Type B pancreatic cell (in vitro differentiated cells): ENCODE measurements around the gene CEP112. TPM values are rescaled to one million over a fixed set of nuclear protein-coding genes. Genes with fewer than 3 reads are reported as not detected.
"Not testable (repeated sequence)": the region's sequence is repeated elsewhere in the genome, so short reads cannot be mapped to it uniquely, and the experiment has no call there.

Experiments
- DNase-seq: peaks from one replicate; pipeline ENCODE4 v3.0.0; 2021; ENCODE audit warnings: mixed read lengths; ENCODE audit not compliant: unreplicated experiment; ENCODE audit errors: extremely low spot score
- H3K27ac Mint-ChIP-seq: 2 replicates; pipeline ENCODE4 v1.8.0; 2021; ENCODE audit warnings: mild to moderate bottlenecking, mixed read lengths
- H3K27me3 Mint-ChIP-seq: 2 replicates; pipeline ENCODE4 v1.8.0; 2021; ENCODE audit warnings: mixed read lengths
- H3K36me3 Mint-ChIP-seq: 2 replicates; pipeline ENCODE4 v1.8.0; 2021; ENCODE audit warnings: mixed read lengths
- H3K4me1 Mint-ChIP-seq: one replicate; pipeline ENCODE4 v1.8.0; 2021; ENCODE audit warnings: mixed read lengths; ENCODE audit not compliant: unreplicated experiment
- H3K4me3 Mint-ChIP-seq: 2 replicates; pipeline ENCODE4 v1.8.0; 2021; ENCODE audit warnings: mild to moderate bottlenecking, mixed read lengths
- H3K9me3 Mint-ChIP-seq: 2 replicates; pipeline ENCODE4 v1.8.0; 2021; ENCODE audit warnings: mixed read lengths
- CTCF ChIP-seq: fragments of 200-600 bp; sonication (generic); conservative IDR thresholded peaks from 2 replicates; pipeline ENCODE4 v1.5.0; 2021; ENCODE audit warnings: antibody characterized with exemption, mild to moderate bottlenecking
- total RNA-seq: library from RNA; stranded (reverse); gene quantifications from 2 replicates; pipeline ENCODE4 v1.2.1, GENCODE V29; 2021; ENCODE audit warnings: low replicate concordance

Gene CEP112
- total RNA-seq, 1 donor from 2014 or later, result 18.0 TPM

GRCh38 chr17:65787503-65787902, 404.4 kb downstream of the CEP112 start:
- Mint-ChIP-seq H3K4me1 (peaks cover 9% of the 10 kb centered on the region), H3K36me3 (peaks cover 7% of the 10 kb centered on the region), H3K27me3 (no peaks in the 10 kb centered on the region), H3K9me3 (peaks cover 5% of the 10 kb centered on the region), H3K27ac (no peak overlapping the region), H3K4me3 (no peak overlapping the region)
- no peak for DNase-seq
- no peak for TF ChIP-seq CTCF

- peaks cover 7% of the 10 kb centered on the region for H3K36me3 Mint-ChIP-seq
- no peak overlapping the region for H3K4me3 Mint-ChIP-seq
- peaks cover 9% of the 10 kb centered on the region for H3K4me1 Mint-ChIP-seq
- TF ChIP-seq CTCF, result no peak
- no peak overlapping the region for H3K27ac Mint-ChIP-seq
- no peak for DNase-seq
- no peaks in the 10 kb centered on the region for H3K27me3 Mint-ChIP-seq
- H3K9me3 Mint-ChIP-seq, result peaks cover 5% of the 10 kb centered on the region
Measured at GRCh38 chr17:65786479-65786878, 405.5 kb downstream of the CEP112 start.

GRCh38 chr17:65785109-65785508, 406.8 kb downstream of the CEP112 start:
- no peak for TF ChIP-seq CTCF
- H3K27me3 Mint-ChIP-seq, result no peaks in the 10 kb centered on the region
- H3K9me3 Mint-ChIP-seq, result peaks cover 8% of the 10 kb centered on the region
- H3K4me1 Mint-ChIP-seq, result peaks cover 12% of the 10 kb centered on the region
- no peak overlapping the region for H3K4me3 Mint-ChIP-seq
- no peak overlapping the region for H3K27ac Mint-ChIP-seq
- peaks cover 7% of the 10 kb centered on the region for H3K36me3 Mint-ChIP-seq
- no peak for DNase-seq

- no peak for TF ChIP-seq CTCF
- DNase-seq, result no peak
- Mint-ChIP-seq H3K27me3 (no peaks in the 10 kb centered on the region), H3K4me3 (no peak overlapping the region), H3K4me1 (peaks cover 17% of the 10 kb centered on the region), H3K36me3 (peaks cover 7% of the 10 kb centered on the region), H3K27ac (no peak overlapping the region), H3K9me3 (peaks cover 8% of the 10 kb centered on the region)
Measured at GRCh38 chr17:65783845-65784334, 408.0 kb downstream of the CEP112 start.

GRCh38 chr17:65782104-65782706, 409.7 kb downstream of the CEP112 start:
- H3K4me3 Mint-ChIP-seq, H3K36me3 Mint-ChIP-seq, H3K27me3 Mint-ChIP-seq, H3K27ac Mint-ChIP-seq, DNase-seq: not testable (repeated sequence)
- H3K4me1 Mint-ChIP-seq, result peaks cover 17% of the 10 kb centered on the region
- peaks cover 10% of the 10 kb centered on the region for H3K9me3 Mint-ChIP-seq

- no peak for DNase-seq
- Mint-ChIP-seq H3K4me1 (peaks cover 13% of the 10 kb centered on the region), H3K27ac (no peak overlapping the region), H3K36me3 (peaks cover 4% of the 10 kb centered on the region), H3K4me3 (no peak overlapping the region), H3K9me3 (peaks cover 13% of the 10 kb centered on the region), H3K27me3 (no peaks in the 10 kb centered on the region)
- no peak for TF ChIP-seq CTCF
Measured at GRCh38 chr17:65780111-65780510, 411.8 kb downstream of the CEP112 start.
